ENCODE measurements around the gene PKNOX1. TPM values are rescaled to one million over a fixed set of nuclear protein-coding genes. Genes with fewer than 3 reads are reported as not detected.
A peak's percentile ranks its signal among the peaks of the same experiment; 100 is the strongest.
"Not testable (repeated sequence)": the region's sequence is repeated elsewhere in the genome, so short reads cannot be mapped to it uniquely, and the experiment has no call there.

The PKNOX1 gene
- total RNA-seq, 1 experiment from 2014 or later, result 43.4 TPM

DNA sequence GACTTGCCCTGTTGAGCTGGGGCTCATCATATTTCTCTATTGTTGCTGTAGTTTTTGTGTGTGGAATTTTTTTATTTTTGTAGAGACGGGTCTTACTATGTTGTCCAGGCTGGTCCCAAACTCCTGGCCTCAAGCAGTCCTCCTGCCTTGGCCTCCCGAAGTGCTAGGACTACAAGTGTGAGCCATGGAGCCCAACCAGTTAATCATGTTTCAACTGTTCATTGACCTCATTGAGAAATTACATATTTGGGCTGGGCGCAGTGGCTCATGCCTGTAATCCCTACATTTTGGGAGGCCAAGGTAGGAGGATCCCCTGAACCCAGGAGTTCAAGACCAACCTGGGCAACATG lies 9.2 kb upstream of the PKNOX1 start:
- WGBS (ENCODE audit: extremely low coverage, insufficient read length, low lambda C conversion rate), result no CpG with 5 or more reads among the region's 3 CpGs
- no peaks in the 10 kb centered on the region for H3K79me2 ChIP-seq (ENCODE audit: insufficient read depth, low read length)
- no peaks in the 10 kb centered on the region for H3K9me3 ChIP-seq (ENCODE audit: control insufficient read depth, low read depth, low read length)

DNA sequence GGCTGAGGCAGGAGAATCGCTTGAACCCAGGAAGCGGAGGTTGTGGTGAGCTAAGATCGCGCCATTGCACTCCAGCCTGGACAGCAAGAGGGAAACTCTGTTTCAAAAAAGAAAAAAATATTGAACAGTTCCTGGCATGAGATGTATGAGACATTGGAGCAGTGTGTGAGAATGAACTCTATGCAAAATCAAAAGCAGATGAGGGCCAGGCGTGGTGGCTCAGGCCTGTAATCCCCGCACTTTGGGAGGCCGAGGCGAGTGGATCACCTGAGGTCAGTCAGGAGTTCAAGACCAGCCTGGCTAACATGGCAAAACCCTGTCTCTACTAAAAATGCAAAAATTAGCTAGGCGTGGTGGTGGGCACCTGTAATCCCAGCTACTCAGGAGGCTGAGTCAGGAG lies 6.7 kb upstream of the PKNOX1 start:
- not testable (repeated sequence) for H4K8ac ChIP-seq (replicated peaks; ENCODE audit: insufficient read length, low read depth, low read length); H3K23ac ChIP-seq (ENCODE audit: insufficient read length, low read depth, low read length); H4K91ac ChIP-seq (ENCODE audit: insufficient read length, low read depth, low read length); H3K27me3 ChIP-seq (ENCODE audit: insufficient read depth, low read length); H2BK5ac ChIP-seq (ENCODE audit: insufficient read length, low read length); H2BK120ac ChIP-seq (ENCODE audit: low read depth, low read length, poor library complexity, severe bottlenecking); H3K4ac ChIP-seq (ENCODE audit: low read depth, low read length); H3K9me3 ChIP-seq (ENCODE audit: control insufficient read depth, low read depth, low read length); H3K27me3 Mint-ChIP-seq (ENCODE audit: low read depth); H4K5ac ChIP-seq (ENCODE audit: insufficient read length, low read depth, low read length); H3K79me2 ChIP-seq (ENCODE audit: insufficient read depth, low read length); H3K23me2 ChIP-seq (ENCODE audit: insufficient read length, low read depth, low read length, poor library complexity, severe bottlenecking); H3K4me3 Mint-ChIP-seq; H2BK15ac ChIP-seq (ENCODE audit: low read depth, low read length); H3T11ph ChIP-seq (ENCODE audit: low read length); H3K18ac ChIP-seq (ENCODE audit: insufficient read length, low read depth, low read length); H3K36me3 Mint-ChIP-seq (ENCODE audit: insufficient read depth in 1 of 3, low read depth in 3 of 3); H3K9me3 Mint-ChIP-seq; H3K14ac ChIP-seq (ENCODE audit: insufficient read depth, low read length); H3K4me1 ChIP-seq (ENCODE audit: insufficient read depth, low read length); H2BK20ac ChIP-seq (ENCODE audit: low read depth, low read length, poor library complexity, severe bottlenecking); DNase-seq; H2AFZ ChIP-seq (ENCODE audit: low read length); H4K20me1 ChIP-seq (ENCODE audit: control insufficient read depth, insufficient read depth, insufficient read length); H3K27ac ChIP-seq (ENCODE audit: insufficient read length, low read depth, low read length); H3K56ac ChIP-seq (ENCODE audit: insufficient read length, low read depth, low read length); H2AK5ac ChIP-seq (ENCODE audit: insufficient read length, low read length); H3K9ac ChIP-seq (ENCODE audit: extremely low read depth, insufficient read length, low read length); H3K4me2 ChIP-seq (ENCODE audit: insufficient read depth, insufficient read length, low read length); H2BK12ac ChIP-seq (ENCODE audit: insufficient read length, low read depth, low read length); H3K79me1 ChIP-seq (ENCODE audit: insufficient read depth, low read depth, low read length, poor library complexity, severe bottlenecking)
- Mint-ChIP-seq H3K27ac (0 out of 7 replicates have a peak overlapping the region, but pooled peaks of 1 of the 3 experiments have one; percentile 31), H3K4me1 (peaks cover 28 to 31% of the 10 kb centered on the region in 2 experiments)
- no CpG with 5 or more reads among the region's 9 CpGs for WGBS (ENCODE audit: extremely low coverage, insufficient read length, low lambda C conversion rate)

More for the DNA sequence above, 9.2 kb upstream of the PKNOX1 start:
- TF ChIP-seq, protein P1, sequence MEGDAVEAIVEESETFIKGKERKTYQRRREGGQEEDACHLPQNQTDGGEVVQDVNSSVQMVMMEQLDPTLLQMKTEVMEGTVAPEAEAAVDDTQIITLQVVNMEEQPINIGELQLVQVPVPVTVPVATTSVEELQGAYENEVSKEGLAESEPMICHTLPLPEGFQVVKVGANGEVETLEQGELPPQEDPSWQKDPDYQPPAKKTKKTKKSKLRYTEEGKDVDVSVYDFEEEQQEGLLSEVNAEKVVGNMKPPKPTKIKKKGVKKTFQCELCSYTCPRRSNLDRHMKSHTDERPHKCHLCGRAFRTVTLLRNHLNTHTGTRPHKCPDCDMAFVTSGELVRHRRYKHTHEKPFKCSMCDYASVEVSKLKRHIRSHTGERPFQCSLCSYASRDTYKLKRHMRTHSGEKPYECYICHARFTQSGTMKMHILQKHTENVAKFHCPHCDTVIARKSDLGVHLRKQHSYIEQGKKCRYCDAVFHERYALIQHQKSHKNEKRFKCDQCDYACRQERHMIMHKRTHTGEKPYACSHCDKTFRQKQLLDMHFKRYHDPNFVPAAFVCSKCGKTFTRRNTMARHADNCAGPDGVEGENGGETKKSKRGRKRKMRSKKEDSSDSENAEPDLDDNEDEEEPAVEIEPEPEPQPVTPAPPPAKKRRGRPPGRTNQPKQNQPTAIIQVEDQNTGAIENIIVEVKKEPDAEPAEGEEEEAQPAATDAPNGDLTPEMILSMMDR (conservative IDR thresholded peaks at IDR 0.05), result no peak
- no peak overlapping the region; a peak in 1 of 5 replicates for H3K4me3 Mint-ChIP-seq
- peaks cover 0 to 1% (median 0%) of the 10 kb centered on the region in 3 experiments; a peak in 1 of 7 replicates for H3K36me3 Mint-ChIP-seq (ENCODE audit: insufficient read depth in 1 of 3, low read depth in 3 of 3)
- Histone ChIP-seq H3K23me2 (ENCODE audit: insufficient read length, low read depth, low read length, poor library complexity, severe bottlenecking) (no peaks in the 10 kb centered on the region), H3K4me2 (ENCODE audit: insufficient read depth, insufficient read length, low read length) (no peak overlapping the region), H3K9ac (ENCODE audit: extremely low read depth, insufficient read length, low read length) (no peak overlapping the region), H4K91ac (ENCODE audit: insufficient read length, low read depth, low read length) (no peak overlapping the region), H2AK5ac (ENCODE audit: insufficient read length, low read length) (no peak overlapping the region), H2AFZ (ENCODE audit: low read length) (no peak overlapping the region), H3K18ac (ENCODE audit: insufficient read length, low read depth, low read length) (no peak overlapping the region), H3K14ac (ENCODE audit: insufficient read depth, low read length) (no peak overlapping the region), H3K79me1 (ENCODE audit: insufficient read depth, low read depth, low read length, poor library complexity, severe bottlenecking) (no peaks in the 10 kb centered on the region), H4K20me1 (ENCODE audit: control insufficient read depth, insufficient read depth, insufficient read length) (no peaks in the 10 kb centered on the region), H3K4me1 (ENCODE audit: insufficient read depth, low read length) (no peaks in the 10 kb centered on the region), H4K5ac (ENCODE audit: insufficient read length, low read depth, low read length) (no peak overlapping the region), H3K56ac (ENCODE audit: insufficient read length, low read depth, low read length) (no peak overlapping the region), H3K4ac (ENCODE audit: low read depth, low read length) (no peak overlapping the region), H4K8ac (replicated peaks; ENCODE audit: insufficient read length, low read depth, low read length) (no peak overlapping the region), H3T11ph (ENCODE audit: low read length) (no peak overlapping the region), H2BK120ac (ENCODE audit: low read depth, low read length, poor library complexity, severe bottlenecking) (no peak overlapping the region), H2BK20ac (ENCODE audit: low read depth, low read length, poor library complexity, severe bottlenecking) (no peak overlapping the region), H3K27me3 (ENCODE audit: insufficient read depth, low read length) (no peaks in the 10 kb centered on the region), H3K27ac (ENCODE audit: insufficient read length, low read depth, low read length) (no peak overlapping the region), H2BK5ac (ENCODE audit: insufficient read length, low read length) (no peak overlapping the region), H2BK15ac (ENCODE audit: low read depth, low read length) (no peak overlapping the region), H2BK12ac (ENCODE audit: insufficient read length, low read depth, low read length) (no peak overlapping the region), H3K23ac (ENCODE audit: insufficient read length, low read depth, low read length) (no peak overlapping the region)
- DNase-seq, result no peak
- H3K27ac Mint-ChIP-seq, result no peak overlapping the region
- no peaks in the 10 kb centered on the region for H3K27me3 Mint-ChIP-seq (ENCODE audit: low read depth)
- peaks cover 0 to 2% of the 10 kb centered on the region in 2 experiments; a peak in 1 of 5 replicates for H3K9me3 Mint-ChIP-seq
- peaks cover 26 to 28% of the 10 kb centered on the region in 2 experiments for H3K4me1 Mint-ChIP-seq

Measured in H9 (cell line).